HG03139 (cell line): Measurements from ENCODE around the gene DUS3L.
"Not testable (repeated sequence)": the region's sequence is repeated elsewhere in the genome, so short reads cannot be mapped to it uniquely, and the experiment has no call there.

Experiments
- ATAC-seq: cut with Tn5 transposase; IDR thresholded peaks from one replicate; pipeline ENCODE4 v1.9.1; 2021; ENCODE audit not compliant: unreplicated experiment

Gene DUS3L

GRCh38 chr19:5775668-5776309, 15.2 kb downstream of the DUS3L start:
- no peak for ATAC-seq

- ATAC-seq, result no peak
These were observed 16.0 kb downstream of the DUS3L start for GRCh38 chr19:5774921-5775320.

GRCh38 chr19:5773276-5773675, 17.7 kb downstream of the DUS3L start:
- ATAC-seq, result no peak

GRCh38 chr19:5772416-5772815, 18.5 kb downstream of the DUS3L start:
- ATAC-seq, result no peak

GRCh38 chr19:5767949-5768348, 23.0 kb downstream of the DUS3L start:
- no peak for ATAC-seq

- ATAC-seq, result no peak
These were observed 25.7 kb downstream of the DUS3L start for GRCh38 chr19:5765220-5765619.

GRCh38 chr19:5762608-5763217, 28.2 kb downstream of the DUS3L start:
- ATAC-seq, result no peak

GRCh38 chr19:5753743-5754142, 37.2 kb downstream of the DUS3L start:
- ATAC-seq, result no peak

GRCh38 chr19:5751709-5752108, 39.3 kb downstream of the DUS3L start:
- no peak for ATAC-seq

- no peak for ATAC-seq
These were observed 41.5 kb downstream of the DUS3L start for GRCh38 chr19:5749505-5749904.

GRCh38 chr19:5748920-5749319, 42.0 kb downstream of the DUS3L start:
- not testable (repeated sequence) for ATAC-seq

GRCh38 chr19:5744999-5745398, 46.0 kb downstream of the DUS3L start:
- not testable (repeated sequence) for ATAC-seq

- ATAC-seq, result no peak
These were observed 47.3 kb downstream of the DUS3L start for GRCh38 chr19:5743630-5744029.

- no peak for ATAC-seq
These were observed 48.9 kb downstream of the DUS3L start for GRCh38 chr19:5742051-5742450.

- no peak for ATAC-seq
These were observed 52.5 kb downstream of the DUS3L start for GRCh38 chr19:5738423-5738822.
